A549 (cell line): ENCODE data around the gene CRADD.

Source experiments
- RCOR1 ChIP-seq: fragments of 150-350 bp; IDR thresholded peaks from 2 replicates; pipeline ENCODE4 v1.6.1; 2014; ENCODE audit warnings: antibody characterized with exemption, low read length, low read depth
- SREBF2 ChIP-seq: fragments of 450-650 bp; IDR thresholded peaks from 2 replicates; pipeline ENCODE4 v1.6.1; 2014; ENCODE audit warnings: mild to moderate bottlenecking, moderate library complexity

DNA sequence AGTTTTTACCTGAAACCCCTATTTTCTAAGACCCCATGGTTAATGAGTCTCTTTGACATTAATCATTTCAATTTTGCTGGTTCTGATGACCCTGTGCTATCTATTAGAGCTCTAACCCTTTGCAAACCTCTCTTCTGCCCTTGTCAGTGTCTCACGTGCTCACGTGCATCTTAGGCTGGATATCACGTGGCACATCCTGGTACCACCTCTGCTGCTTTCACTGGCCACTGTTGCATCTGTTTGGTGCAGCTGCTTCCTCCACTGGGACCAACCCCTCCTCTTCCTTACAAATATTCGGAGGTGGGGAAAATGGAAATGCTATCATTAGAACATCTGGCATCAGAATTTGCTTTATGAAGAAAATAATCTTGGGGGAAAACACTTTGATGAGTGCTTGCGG is 119.6 kb downstream of the CRADD start:
- no peak for TF ChIP-seq RCOR1
- TF ChIP-seq SREBF2: no peak
